CD4-positive, alpha-beta T cell treated with Interleukin-6 at 100 ng/mL for 8 hours (primary cell): ENCODE measurements around the gene ANKRD13D.
A peak's percentile ranks its signal among the peaks of the same experiment; 100 is the strongest.
"Not testable (repeated sequence)": the region's sequence is repeated elsewhere in the genome, so short reads cannot be mapped to it uniquely, and the experiment has no call there.

Experiments used
- DNase-seq: peaks from one replicate; pipeline ENCODE4 v3.0.0-alpha.2; 2020; ENCODE audit warnings: mixed read lengths, low spot score

The ANKRD13D gene

DNA sequence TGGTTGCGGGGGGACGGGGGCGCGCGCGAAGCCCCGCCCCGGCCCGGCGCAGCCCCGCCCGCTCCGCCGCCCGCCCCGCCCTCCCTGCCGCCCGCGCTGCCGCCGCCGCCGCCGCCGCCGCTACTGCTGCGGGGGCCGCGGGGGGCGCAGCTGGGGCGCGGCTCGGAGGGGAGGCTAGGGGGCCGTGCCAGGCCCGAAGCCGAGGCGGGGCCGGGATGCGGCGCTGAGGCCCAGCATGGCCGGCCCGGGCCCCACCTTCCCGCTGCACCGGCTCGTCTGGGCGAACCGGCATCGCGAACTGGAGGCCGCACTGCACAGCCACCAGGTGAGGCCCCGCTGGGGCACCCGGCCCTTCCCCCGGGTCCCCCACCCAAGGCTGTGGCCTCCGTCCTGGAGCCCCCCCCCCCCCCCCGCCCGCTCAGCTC lies at the start of gene ANKRD13D:
ANKRD13D (plus strand) TSS at position 78 of the 425 bp plus-strand sequence; CDS start at position 236, 158 bp downstream.
- DNase-seq = no peak

DNA sequence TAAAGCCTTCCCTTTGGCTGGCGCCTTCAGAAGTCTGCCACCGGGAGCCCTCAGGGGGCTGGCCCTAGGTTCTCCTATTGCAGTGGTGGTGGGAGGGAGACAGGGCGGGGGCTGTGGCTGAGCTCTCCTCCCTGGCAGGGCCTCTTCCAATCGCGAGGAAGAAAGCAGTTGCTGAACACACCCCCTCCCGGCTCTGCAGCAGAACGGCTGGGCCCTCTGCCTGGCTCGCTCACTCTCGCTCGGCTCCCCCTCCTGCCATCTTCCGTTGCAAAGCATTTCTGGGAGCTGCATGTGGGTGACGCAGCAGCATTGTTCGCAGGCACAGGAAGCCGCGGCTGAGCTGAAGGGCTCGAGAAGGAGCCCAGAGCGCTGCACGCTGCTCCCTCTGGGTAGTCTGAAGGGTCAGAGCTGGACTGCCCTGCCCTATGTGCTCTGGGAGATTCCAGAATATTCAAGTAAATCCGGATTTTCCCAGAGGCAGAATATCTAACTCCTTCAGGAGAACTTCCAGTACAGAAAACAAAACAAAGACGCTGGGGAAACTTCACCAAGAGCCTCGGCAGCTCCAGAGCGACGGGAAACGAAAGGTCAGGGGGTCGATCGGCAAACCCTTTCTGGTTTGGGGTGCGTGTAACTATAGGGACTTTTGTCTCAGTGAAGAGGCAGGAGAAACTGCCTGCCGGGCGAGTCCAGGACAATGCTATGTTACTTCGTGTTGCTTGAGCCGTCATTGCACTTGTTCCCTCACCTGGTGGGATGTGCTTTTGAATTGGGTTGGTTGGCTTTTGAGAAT lies 49.1 kb upstream of the ANKRD13D start:
- DNase-seq = peak; percentile 98

DNA sequence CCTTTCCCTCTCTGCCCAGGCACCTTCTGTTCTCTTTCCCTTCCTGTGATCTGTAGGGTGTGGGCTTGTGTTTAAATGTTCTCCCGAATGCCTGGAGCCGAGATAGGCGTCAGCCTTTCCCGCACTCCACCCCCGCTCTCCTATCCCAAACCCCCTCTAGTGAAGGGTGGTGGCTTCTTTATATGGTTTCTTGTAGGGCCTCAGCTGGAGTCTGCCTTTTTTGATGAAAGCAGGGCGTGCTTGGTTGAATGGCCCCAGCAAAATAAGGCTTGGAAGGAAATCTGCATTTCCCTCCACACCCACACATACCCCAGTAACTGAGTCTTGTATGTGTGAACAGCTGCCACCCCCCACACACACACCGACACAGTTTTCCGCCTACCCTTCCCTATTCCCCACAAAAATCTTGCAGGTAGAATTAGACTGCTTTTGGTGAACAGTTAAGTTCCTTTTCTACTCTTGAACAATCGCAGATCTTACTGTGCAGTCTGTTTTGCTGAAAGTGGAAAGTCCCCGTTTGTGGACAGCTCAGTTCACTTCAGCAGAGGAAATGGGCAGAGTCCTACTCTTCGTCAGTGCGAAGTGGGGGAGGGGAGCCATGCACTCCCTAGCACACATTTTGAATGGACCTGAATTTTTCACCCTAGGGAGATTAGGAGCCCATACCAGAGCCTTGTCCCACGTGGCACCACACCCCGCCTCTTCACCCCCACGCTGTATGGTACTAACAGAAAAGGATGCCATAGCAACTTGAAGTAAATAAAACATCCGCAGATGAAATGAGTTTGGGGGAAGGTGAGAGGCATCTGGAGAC lies 48.3 kb upstream of the ANKRD13D start:
- peak; percentile 81 for DNase-seq

DNA sequence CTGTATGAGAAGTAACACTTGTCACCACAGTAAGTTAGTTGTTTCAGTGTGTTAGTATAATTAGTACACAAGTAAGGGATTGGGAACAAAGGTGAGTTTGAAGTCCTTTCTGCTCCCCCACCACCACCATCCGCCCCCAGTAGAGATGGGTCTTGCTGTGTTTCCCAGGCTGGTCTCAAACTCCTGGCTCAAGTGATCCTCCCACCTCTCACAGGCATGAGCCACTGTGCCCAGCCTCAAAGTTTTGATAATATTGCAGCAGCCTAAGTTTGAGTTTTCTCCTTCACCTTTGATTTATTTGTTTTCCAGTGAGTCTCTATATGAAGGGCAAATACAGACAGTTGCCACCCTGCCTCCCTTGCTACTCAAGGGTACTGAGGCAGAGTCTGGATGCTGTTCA lies 46.6 kb upstream of the ANKRD13D start:
- no peak for DNase-seq

DNA sequence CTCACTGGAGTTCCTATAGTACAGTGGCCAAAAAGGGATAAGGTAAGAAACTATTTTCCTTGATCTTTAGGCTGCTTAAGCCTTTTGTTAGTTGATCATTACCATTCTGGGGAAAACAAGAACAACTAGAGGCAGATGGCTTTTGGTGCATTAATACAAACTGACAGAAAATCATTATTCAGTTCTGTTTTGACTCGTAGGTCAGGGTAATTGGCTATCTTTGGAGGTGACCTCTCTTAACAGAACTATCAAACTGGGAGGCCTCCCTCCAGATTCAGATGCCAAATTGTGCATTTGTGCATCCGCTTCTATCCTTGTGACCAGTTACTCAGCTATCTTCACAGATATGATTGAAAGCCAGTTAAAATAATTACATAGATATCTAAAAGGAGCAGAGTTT lies 46.1 kb upstream of the ANKRD13D start:
- no peak for DNase-seq

DNA sequence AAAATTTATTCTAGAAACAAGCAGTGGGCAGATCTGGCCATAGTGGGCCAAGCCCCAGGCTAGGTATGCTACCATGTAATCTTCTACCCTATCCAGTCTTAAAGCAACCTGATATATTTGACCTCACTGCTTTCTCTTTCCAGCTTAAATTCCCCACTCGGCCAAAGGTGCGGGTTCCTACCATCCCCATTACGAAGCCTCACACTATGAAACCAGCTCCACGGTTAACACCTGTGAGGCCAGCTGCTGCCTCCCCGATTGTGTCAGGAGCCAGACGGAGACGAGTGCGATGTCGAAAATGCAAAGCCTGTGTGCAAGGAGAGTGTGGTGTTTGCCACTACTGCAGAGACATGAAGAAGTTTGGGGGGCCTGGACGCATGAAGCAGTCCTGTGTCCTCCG lies 44.1 kb upstream of the ANKRD13D start:
- DNase-seq = no peak

DNA sequence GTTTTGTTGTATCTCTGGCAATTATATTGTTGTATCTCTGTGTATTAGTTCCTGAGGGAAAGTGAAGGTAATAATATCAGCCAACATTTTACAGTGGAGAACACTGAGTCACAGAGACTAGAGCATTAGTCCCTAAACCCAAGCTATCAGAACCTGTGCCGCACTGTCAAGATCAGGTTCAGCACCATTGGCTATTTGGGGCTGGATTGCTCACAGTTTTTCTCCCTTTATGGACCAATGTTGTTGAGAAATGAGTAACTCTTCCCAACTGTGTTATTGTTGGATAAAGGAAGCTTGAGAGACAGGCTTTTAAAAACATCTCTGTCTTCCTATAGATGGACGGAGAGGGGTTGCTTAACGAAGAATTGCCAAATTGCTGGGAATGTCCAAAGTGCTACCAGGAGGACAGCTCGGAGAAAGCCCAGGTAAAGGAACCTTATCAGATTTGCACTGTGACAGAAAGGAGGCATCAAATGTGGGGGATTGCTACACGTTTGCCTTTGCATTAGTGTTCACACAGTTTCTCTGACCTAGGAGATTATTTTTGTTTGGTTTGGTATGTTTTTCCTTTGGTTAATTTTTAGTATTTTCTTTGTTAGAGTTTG lies 41.1 kb upstream of the ANKRD13D start:
- no peak for DNase-seq

DNA sequence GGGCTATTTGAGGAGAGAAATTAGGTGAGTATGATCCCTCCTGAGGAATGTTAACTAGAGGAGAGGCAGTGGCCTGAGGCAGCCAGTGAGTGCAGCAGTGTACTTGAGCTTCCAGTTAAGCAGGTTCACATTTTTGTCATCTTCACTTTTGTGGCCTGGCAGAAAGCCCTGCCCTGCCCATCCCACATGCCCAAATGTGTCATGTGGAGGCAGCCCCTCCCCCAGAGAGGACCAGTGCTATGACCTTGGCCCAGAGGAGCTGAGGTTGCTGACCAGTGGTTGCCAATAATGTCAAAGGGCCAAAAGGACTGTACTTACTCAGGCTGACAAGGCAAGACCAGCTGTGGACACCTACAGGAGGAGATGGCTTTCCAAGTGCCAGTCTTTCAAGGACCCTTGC lies 40.5 kb upstream of the ANKRD13D start:
- no peak for DNase-seq

DNA sequence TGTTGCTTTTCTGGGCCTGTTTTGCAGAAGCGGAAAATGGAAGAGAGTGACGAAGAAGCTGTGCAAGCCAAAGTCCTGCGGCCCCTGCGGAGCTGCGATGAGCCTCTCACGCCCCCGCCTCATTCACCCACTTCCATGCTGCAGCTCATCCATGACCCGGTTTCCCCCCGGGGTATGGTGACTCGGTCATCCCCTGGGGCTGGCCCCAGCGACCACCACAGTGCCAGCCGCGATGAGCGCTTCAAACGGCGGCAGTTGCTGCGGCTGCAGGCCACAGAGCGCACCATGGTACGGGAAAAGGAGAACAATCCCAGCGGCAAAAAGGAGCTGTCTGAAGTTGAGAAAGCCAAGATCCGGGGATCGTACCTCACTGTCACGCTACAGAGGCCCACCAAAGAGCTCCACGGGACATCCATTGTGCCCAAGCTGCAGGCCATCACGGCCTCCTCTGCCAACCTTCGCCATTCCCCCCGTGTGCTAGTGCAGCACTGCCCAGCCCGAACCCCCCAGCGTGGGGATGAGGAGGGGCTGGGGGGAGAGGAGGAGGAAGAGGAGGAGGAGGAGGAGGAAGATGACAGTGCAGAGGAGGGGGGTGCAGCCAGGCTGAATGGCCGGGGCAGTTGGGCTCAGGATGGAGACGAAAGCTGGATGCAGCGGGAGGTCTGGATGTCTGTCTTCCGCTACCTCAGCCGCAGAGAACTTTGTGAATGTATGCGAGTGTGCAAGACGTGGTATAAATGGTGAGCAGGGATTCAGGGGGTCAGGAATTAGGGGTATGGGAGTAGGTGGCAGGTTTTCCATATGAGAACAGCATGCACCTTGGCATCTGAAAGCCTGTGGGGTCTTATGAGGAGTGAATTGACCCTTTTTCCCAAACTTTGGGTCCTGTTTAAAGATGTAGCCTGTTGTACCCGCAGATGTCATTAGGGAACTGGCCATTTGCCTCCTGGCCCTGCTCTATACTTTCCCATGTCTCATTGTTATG lies 38.8 kb upstream of the ANKRD13D start:
- DNase-seq = no peak

DNA sequence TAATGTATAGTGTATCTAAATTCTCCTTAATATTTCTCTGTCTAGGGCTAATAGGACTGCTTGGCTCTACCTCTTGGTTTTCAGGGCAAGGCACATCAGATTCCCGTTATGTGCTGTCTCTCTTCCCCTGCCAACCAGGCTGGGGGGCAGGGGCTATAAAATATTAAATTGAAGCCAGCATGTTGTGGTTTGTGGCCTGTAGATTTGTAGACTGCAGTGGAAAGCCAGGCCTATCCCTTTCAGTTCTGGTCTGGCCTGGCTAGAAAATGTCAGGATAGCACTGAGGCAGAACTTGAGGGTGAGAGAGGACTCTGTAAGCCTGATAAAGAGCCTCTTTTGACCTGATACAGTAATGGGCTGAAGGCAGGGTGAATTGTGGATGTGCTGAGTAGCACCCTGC lies 37.3 kb upstream of the ANKRD13D start:
- DNase-seq = no peak

DNA sequence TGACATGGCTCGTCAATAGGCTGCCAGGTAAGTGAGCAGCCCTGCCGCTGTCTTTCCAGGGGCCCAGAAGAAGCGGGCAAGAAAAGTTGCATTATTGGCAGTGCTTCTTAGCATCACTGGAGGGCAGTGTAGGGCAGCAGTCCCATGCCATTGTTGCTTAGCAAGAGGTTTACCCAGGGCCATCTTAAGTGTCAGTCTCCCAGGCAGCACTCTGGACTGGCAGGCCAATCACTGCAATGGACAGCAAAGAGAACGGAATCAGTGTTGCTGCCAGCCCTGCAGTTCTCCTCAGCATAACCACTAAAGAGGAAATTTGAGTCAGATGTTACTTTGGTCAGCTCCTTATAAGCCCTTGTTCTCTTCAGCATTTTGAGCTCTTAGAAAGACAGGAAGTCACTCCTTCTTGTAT lies 36.3 kb upstream of the ANKRD13D start:
- DNase-seq = no peak

DNA sequence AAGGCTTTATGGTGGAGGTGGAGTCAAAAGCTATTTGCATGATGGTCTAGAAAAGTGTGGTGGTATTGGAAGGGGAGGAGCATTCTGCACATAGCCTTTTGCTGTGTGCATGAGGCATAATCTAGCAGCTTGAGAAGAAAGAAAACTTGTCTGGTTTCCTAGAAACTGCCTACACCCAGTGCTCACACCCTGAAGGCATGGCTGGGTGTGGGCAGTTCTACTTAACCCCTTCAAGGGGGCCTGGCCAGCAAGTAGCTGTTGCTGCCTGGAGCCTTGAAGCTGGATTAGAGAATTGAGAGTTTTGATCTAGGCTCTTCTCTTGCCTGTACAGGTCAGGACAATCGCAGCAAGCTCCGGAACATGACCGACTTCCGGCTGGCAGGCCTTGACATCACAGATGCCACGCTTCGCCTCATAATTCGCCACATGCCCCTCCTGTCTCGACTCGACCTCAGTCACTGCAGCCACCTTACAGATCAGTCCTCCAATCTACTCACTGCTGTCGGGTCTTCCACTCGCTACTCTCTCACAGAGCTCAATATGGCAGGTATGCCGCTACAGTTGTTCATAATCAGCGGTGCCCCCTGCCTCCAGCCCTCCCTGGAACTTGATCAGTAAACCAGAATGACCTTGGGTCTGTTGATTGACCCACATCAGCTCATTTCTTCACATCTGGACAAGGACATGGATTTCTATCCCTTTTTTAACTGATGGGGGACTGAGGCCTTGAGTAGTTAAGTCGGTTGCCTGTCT lies 35.1 kb upstream of the ANKRD13D start:
- no peak for DNase-seq

DNA sequence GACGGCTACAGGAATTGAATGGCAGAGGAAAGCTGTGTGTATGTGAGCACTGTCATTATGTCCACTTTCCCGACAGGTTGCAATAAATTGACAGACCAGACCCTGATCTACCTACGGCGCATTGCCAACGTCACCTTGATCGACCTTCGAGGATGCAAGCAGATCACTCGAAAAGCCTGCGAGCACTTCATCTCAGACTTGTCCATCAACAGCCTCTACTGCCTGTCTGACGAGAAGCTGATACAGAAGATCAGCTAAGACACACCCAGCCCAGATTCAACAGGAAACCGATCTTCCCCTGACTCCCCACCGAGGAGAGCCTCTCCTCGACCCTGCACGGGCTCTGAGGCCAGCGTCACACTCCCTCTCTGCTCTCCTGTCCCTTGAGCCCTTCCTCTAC lies 34.3 kb upstream of the ANKRD13D start:
- DNase-seq = no peak

DNA sequence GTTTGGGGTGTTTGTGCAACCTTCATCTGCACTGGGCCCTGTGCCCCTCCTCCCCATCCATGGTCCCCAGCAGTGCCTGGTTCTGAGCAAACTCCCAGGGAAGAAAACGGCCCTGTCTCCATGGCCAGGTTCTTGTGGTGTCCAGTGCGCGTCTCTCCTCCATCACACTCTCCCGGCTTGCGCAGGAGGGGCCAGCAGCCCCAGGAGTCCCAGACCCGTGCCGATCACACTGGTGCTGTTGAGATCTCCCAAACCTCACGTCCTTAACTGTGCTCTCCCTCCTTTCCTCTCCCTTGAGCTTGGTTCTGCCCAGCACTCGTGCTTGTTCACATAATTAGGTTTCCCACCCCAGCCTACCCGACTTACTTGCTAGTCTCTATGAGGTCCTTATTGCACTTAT lies 33.8 kb upstream of the ANKRD13D start:
- DNase-seq = no peak

DNA sequence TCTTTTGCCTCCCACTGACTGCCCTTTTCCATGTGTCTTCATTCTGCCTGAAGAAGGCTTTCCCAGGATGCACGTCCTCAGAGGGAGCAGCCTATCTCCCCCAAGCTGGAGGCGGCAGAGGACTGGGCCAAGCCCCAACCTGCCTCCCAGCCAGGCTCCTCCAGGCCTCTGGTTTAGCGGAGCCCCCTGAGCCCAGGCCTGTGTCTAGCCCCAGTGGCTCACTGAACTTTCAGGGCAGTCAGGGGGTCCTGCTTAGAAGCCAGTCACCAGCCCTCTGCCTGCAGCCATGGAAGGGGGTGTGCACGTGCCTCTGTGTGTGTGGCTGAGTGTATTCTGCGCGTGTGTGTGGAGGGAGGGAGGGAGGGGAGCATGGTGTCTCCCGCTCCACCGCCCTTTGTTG lies 33.2 kb upstream of the ANKRD13D start:
- DNase-seq = no peak

DNA sequence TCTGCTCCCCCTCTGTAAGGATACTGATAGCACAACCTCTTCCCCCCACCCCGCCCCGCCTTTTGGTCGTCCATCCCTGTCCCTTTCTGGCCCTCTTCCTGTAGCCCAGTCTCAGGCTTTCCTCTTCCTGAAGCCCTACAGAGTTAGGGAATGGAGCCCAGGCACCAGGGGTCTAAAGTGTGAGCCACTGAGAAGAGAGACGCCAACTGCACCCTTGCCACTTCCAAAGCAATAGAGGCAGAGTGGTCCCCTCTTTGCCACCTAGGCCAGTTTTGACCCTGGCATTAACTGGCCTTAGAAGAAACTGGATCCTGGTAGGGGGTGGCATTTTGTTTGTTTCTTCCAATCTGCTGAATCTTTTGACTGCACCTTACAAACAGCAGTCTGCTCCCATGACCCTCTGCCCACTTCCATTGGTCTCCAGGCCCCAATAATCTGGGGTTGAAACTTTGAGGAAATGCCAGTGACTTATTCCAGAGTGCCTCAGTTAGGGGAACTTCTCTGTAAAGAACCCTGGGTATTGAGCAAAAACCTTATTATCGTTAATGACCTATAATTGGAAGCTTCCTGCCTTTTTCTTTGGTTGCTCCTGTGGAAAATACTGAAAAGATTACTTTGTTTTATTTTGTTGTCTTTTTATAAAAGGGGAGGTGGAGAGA lies 32.5 kb upstream of the ANKRD13D start:
- no peak for DNase-seq

DNA sequence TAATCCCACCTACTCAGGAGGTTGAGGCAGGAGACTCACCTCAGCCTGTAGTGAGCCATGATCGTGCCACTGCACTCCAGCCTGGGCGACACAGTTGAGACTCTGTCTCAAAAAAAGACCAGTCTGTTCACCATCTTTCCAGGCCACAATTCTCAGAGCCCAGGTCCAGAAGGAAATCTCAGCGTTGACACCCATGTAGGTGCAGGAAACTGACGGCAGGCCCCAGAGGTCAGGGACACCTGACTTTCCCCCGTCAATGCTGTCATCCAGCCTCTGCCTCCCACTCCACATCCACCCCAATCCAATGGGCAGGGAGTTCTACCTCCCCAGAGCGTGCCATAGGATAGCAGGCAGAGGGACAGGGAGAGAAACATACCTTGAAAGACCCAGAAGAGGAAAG lies 28.7 kb upstream of the ANKRD13D start:
- DNase-seq = no peak

DNA sequence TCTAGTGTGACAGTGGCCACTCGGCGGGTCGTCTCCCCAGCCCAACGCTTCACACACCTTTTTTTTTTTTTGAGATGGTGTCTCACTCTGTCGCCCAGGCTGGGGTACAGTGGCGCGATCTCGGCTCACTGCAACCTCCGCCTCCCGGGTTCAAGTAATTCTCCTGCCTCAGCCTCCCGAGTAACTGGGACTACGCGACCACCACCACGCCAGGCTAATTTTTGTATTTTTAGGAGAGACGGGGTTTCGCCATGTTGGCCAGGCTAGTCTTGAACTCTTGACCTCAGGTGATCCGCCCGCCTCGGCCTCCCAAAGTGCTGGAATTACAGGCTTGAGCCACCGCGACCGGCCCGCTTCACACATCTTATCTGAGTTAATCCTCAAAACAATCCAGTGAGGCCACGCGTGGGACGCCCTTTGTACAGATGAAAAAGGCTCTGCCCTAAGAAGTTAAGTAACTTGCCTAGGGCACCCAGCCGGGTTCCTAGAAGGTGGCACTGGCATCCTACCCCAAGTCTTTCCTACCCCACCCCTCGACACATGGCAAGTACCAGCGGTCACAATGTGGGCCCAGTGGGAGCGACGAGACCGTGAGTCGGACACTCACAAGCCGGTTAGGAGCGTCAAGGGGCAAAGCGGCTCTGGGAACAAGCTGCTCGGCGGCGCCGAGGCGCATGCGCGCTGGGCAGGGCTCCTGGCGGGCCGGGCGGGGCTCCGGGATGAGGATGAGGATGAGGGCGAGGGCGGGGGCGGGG lies 28.0 kb upstream of the ANKRD13D start:
- DNase-seq = not testable (repeated sequence)

DNA sequence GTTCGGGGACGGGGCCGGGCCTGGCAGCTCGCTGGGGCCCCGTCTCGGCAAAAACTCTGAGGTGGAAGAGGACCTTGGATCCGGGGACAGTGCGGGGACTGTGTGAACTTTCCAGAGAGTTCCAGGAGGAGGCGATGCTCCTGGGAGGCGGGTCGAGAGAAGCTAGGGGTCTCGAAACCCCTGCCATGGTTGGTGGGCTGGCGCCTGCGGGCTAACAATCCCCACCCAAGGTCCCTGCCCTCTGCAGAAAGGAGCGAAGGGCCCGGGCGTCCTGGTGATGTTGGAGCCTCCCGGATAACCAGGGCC lies 27.5 kb upstream of the ANKRD13D start:
- DNase-seq = no peak
